ENCODE measurements around the gene CLEC16A.

Gene CLEC16A

GRCh38 chr16:10978124-10978523 lies 33.8 kb downstream of the CLEC16A start:
- TF ChIP-seq GATA1 (IDR thresholded peaks at IDR 0.05; ENCODE audit: low read depth, low read length) (no peak), POLR2A (IDR thresholded peaks at IDR 0.05; ENCODE audit: low read length) (no peak)

GRCh38 chr16:10978871-10979446 lies 34.6 kb downstream of the CLEC16A start:
- no peak for DNase-seq
- TF ChIP-seq POLR2A (IDR thresholded peaks at IDR 0.05; ENCODE audit: low read length) (no peak), GATA1 (IDR thresholded peaks at IDR 0.05; ENCODE audit: low read depth, low read length) (no peak)

More at GRCh38 chr16:10978124-10978523, 33.8 kb downstream of the CLEC16A start:
- DNase-seq, result no peak

GRCh38 chr16:10979717-10980601 lies 35.6 kb downstream of the CLEC16A start:
- TF ChIP-seq POLR2A (IDR thresholded peaks at IDR 0.05; ENCODE audit: low read length), result no peak
- no peak for TF ChIP-seq GATA1 (IDR thresholded peaks at IDR 0.05; ENCODE audit: low read depth, low read length)
- DNase-seq, result no peak

GRCh38 chr16:10980813-10981212 lies 36.4 kb downstream of the CLEC16A start:
- DNase-seq, result no peak
- TF ChIP-seq GATA1 (IDR thresholded peaks at IDR 0.05; ENCODE audit: low read depth, low read length) (no peak), POLR2A (IDR thresholded peaks at IDR 0.05; ENCODE audit: low read length) (no peak)

GRCh38 chr16:10981697-10982216 lies 37.4 kb downstream of the CLEC16A start:
- no peak for TF ChIP-seq POLR2A (IDR thresholded peaks at IDR 0.05; ENCODE audit: low read length)
- no peak for TF ChIP-seq GATA1 (IDR thresholded peaks at IDR 0.05; ENCODE audit: low read depth, low read length)
- peak; percentile 76 to 78 for DNase-seq

GRCh38 chr16:10982465-10983150 lies 38.2 kb downstream of the CLEC16A start:
- no peak for TF ChIP-seq POLR2A (IDR thresholded peaks at IDR 0.05; ENCODE audit: low read length)
- no peak for TF ChIP-seq GATA1 (IDR thresholded peaks at IDR 0.05; ENCODE audit: low read depth, low read length)
- DNase-seq, result no peak

- TF ChIP-seq POLR2A (IDR thresholded peaks at IDR 0.05; ENCODE audit: low read length) (no peak), GATA1 (IDR thresholded peaks at IDR 0.05; ENCODE audit: low read depth, low read length) (no peak)
- DNase-seq, result no peak
These were observed 38.8 kb downstream of the CLEC16A start for GRCh38 chr16:10983159-10983558.

GRCh38 chr16:10984509-10984908 lies 40.1 kb downstream of the CLEC16A start:
- DNase-seq, result no peak
- TF ChIP-seq GATA1 (IDR thresholded peaks at IDR 0.05; ENCODE audit: low read depth, low read length) (no peak), POLR2A (IDR thresholded peaks at IDR 0.05; ENCODE audit: low read length) (no peak)

GRCh38 chr16:10987361-10988163 lies 43.2 kb downstream of the CLEC16A start:
- TF ChIP-seq GATA1 (IDR thresholded peaks at IDR 0.05; ENCODE audit: low read depth, low read length), result no peak
- TF ChIP-seq POLR2A (IDR thresholded peaks at IDR 0.05; ENCODE audit: low read length), result no peak
- DNase-seq, result no peak

- TF ChIP-seq GATA1 (IDR thresholded peaks at IDR 0.05; ENCODE audit: low read depth, low read length) (no peak), POLR2A (IDR thresholded peaks at IDR 0.05; ENCODE audit: low read length) (no peak)
- peak; percentile 7 to 31 for DNase-seq
These were observed 43.9 kb downstream of the CLEC16A start for GRCh38 chr16:10988164-10988803.

- TF ChIP-seq GATA1 (IDR thresholded peaks at IDR 0.05; ENCODE audit: low read depth, low read length), result no peak
- TF ChIP-seq POLR2A (IDR thresholded peaks at IDR 0.05; ENCODE audit: low read length), result no peak
- DNase-seq, result no peak
These were observed 44.5 kb downstream of the CLEC16A start for GRCh38 chr16:10988879-10989278.

- DNase-seq, result no peak
- no peak for TF ChIP-seq GATA1 (IDR thresholded peaks at IDR 0.05; ENCODE audit: low read depth, low read length)
- no peak for TF ChIP-seq POLR2A (IDR thresholded peaks at IDR 0.05; ENCODE audit: low read length)
These were observed 45.2 kb downstream of the CLEC16A start for GRCh38 chr16:10989559-10989958.

GRCh38 chr16:10990378-10990777 lies 46.0 kb downstream of the CLEC16A start:
- TF ChIP-seq POLR2A (IDR thresholded peaks at IDR 0.05; ENCODE audit: low read length), result no peak
- no peak for TF ChIP-seq GATA1 (IDR thresholded peaks at IDR 0.05; ENCODE audit: low read depth, low read length)
- no peak for DNase-seq
